NCI-H1105 (cell line): Measurements from ENCODE around the gene NLK.
"Not testable (repeated sequence)": the region's sequence is repeated elsewhere in the genome, so short reads cannot be mapped to it uniquely, and the experiment has no call there.

Source experiments
- DNase-seq: peaks from one replicate; lab custom pipeline; 2025; lab: John Stamatoyannopoulos, UW

NLK gene

DNA sequence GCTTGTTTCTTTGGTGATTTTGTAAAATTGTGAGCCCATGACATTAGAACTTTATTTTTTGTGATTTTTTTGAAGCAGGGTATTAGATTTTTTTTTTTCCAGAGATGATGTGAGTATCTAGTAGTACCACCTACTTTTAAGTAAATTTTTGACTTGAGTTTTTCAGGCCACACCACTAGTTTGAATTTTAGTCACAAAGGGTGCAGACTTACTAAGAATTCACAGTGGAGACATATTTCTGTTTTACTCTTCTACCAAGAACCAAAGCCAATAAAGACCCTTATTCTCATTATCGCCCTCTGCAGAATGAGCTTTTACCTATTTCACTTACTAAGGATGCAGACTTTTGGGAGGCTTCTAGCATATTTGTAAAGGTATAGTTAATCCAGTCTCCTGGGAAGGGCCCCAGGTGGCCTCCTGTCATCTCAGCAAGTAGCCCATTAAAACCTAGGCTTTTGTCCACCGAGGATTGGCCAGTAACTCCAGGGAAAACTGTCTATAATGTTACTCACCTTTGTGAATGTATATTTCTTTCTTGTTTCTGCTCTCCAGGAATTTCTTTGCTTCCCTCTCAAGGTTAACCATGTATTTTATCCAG lies 30.6 kb downstream of the NLK start:
- no peak for DNase-seq

- DNase-seq, result no peak
Observed at GRCh38 chr17:28074010-28074409, 31.5 kb downstream of the NLK start.

GRCh38 chr17:28076144-28076543 lies 33.7 kb downstream of the NLK start:
- DNase-seq, result no peak

DNA sequence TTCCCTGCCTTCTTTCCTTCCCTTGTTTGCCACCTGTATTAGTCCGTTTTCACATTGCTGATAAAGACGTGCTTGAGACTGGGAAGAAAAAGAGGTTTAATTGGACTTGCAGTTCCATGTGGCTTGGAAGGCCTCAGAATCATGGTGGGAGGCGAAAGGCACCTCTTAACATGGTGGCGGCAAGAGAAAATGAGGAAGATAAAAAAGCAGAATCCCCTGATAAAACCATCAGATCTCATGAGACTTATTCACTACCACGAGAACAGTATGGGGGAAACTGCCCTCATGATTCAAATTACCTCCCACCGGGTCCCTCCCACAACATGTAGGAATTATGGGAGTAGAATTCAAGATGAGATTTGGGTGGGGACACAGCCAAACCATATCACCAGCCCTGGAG lies 34.7 kb downstream of the NLK start:
- DNase-seq, result not testable (repeated sequence)

DNA sequence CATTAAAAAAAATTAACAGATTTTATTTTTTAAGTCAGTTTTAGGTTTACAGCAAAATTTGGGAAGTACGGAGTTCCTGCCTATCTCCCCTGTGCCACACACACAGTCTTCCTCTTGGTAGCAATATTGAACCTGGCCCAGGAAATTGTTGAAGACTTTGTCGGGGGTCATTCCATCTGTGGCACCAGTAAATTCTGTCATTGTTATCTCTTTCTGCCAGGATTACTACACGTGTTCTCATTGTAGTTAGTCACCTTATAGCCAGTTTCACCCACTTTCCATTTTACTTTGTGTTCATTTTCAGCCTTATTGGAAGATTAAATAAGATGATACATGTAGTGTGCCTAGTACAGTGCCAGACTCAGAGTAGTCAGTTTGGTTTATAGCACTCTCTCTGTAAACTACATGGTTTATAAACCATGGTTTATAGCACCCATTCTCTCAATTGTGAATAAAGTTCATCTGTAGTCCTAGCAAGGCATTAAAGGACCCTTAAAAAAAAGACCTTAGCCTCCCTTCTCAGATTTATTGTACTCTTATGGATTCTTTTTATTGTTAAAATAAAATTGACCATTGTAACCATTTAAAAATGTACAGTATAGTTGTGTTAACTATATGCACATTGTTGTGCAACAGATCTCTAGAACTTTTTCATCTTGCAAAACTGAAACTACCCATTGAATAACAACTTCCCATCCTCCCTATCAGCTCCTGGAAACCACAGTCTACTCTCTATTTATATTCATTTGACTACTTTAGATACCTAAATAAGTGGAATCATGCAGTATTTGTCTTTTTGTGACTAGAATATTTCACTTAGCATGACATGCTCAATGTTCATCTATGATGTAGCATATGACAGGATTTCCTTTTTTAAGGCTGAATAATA lies 36.1 kb downstream of the NLK start:
- no peak for DNase-seq

- no peak for DNase-seq
Observed at GRCh38 chr17:28081467-28081866, 39.0 kb downstream of the NLK start.

- no peak for DNase-seq
Observed at GRCh38 chr17:28085766-28086165, 43.3 kb downstream of the NLK start.

- DNase-seq, result no peak
Observed at GRCh38 chr17:28086519-28086918, 44.0 kb downstream of the NLK start.

- DNase-seq, result no peak
Observed at GRCh38 chr17:28087743-28088142, 45.3 kb downstream of the NLK start.

GRCh38 chr17:28090551-28090950 lies 48.1 kb downstream of the NLK start:
- no peak for DNase-seq

GRCh38 chr17:28092088-28092487 lies 49.6 kb downstream of the NLK start:
- no peak for DNase-seq

DNA sequence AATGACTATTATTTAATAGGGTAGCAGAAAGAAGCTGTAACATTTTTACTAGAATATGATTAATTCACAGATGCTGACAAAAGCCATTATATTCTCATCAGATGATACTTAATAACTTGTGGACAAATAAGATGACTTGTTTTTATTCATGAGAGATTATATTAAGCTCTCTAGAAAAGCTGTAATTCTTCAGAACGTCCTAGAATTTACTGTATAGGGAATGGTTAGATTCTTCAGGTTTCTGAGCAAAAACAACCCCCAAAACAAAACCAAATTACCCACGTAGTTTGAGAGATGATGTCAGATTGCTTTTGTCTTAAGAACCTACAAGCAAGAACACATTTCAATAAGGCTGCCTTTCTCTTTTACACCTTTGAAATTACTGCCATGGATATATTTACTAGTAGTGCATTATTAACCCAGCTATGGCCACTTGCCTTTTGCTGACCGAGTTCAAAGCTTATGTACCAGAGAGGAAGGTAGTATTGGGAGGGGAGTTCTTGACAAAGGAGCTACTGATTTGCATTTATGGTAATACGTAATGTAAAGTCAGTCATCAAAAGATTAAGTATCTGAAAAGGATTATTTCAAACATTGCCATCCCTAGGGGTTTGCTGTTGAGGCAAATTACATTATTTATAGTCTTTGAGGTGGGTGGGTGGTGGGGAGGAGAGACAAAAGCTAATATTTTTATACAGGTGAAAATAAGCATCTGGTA lies 51.7 kb downstream of the NLK start:
- no peak for DNase-seq

GRCh38 chr17:28096756-28097155 lies 54.3 kb downstream of the NLK start:
- no peak for DNase-seq

GRCh38 chr17:28097254-28097653 lies 54.8 kb downstream of the NLK start:
- DNase-seq, result no peak

- DNase-seq, result no peak
Observed at GRCh38 chr17:28097901-28098300, 55.4 kb downstream of the NLK start.

DNA sequence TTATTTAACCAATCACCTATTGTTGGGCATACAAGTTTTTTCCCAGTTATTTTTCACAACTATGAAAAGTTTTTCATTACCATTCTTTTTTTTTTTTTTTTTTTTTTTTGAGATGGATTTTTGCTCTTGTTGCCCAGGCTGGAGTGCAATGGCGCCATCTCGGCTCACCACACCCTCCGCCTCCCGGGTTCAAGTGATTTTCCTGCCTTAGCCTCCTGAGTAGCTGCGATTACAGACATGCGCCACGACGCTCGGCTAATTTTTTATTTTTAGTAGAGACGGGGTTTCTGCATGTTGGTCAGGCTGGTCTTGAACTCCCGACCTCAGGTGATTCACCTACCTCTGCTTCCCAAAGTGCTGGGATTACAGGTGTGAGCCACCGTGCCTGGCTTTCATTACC lies 56.1 kb downstream of the NLK start:
- DNase-seq, result not testable (repeated sequence)

DNA sequence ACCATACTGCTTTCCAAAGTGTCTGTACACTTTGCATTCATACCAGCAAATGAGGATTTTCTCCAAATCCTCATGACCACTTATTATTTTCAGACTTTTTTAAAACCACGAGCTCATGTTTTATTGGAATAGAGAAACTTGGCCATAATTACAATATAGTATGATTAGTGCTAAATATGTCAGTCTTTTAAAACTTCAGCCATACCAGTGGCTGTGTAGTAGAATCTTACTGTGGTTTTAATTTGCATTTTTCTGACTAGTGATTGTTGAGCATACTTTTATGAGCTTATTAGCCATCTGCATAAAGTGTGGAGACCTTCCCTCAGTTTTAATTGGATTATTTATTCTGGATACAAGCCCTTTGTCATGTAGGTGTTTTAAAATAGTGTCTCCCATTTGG lies 57.8 kb downstream of the NLK start:
- no peak for DNase-seq

GRCh38 chr17:28100936-28101335 lies 58.5 kb downstream of the NLK start:
- no peak for DNase-seq

DNA sequence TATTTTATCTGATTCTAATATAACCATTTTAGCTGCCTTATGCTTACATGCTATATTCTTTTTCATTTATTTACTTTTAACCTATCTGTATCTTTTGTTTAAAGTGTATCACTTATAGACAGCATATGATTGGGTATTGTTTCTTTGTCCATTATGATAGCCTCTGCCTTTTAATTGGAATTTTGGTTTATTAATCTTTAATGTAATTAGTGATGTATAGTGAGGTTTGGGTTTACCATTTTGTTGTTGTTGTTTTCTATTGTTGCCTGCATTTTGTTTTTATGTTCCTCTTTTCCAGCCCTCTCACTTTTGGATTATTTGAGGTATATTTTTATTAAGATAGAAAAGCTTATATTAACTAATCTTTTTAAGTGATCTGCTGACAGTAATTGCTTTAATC lies 59.4 kb downstream of the NLK start:
- DNase-seq, result no peak

DNA sequence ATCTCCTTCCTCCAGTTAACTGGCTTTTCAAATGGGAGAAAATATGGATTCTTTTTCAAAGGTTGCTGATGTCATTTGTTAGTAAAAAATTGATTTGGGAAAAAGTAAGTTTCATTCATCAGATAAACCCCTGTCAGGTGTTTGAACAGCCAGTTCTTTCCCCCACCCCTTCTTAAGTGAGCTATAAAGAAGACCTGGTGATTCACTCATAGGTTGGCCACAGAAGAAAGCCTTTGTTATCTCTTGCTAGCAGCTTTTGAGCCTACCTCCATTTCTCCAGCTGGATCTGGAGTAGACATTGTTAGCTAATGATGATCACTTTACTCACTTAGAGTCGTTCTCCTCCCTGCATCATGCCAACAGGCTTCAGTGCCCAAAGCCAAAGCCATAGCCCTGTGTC lies 63.0 kb downstream of the NLK start:
- DNase-seq, result no peak

DNA sequence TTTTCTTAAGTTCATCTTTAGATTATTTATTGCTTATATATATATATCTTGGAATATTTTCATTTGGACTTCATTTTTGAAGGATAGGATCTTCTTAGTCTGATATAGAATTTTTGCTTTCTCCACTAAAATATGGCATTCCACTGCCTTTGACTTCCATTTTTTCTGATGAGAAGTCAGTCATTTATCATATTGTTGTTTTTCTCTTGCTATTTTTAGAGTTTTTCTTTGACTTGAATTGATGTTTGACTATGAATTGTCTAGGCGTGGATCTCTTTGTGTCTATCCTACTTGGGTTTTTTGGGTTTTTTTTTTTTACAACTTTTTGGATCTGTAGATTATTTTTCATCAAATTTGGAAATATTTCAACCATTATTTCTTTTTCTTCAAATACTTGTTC lies 67.7 kb downstream of the NLK start:
- no peak for DNase-seq

- no peak for DNase-seq
Observed at GRCh38 chr17:28112181-28112580, 69.7 kb downstream of the NLK start.

- no peak for DNase-seq
Observed at GRCh38 chr17:28112606-28113005, 70.1 kb downstream of the NLK start.
